Gastrocnemius medialis (tissue), 4 donors: ENCODE measurements around the gene ECHDC3.

ENCODE experiments used
- POLR2A ChIP-seq, 2 donors: fragments of 450-650 bp; IDR thresholded peaks; one replicate each; pipeline ENCODE4 v1.6.1; 2017; ENCODE audit warnings: antibody characterized with exemption in 2 of 2, mild to moderate bottlenecking in 2 of 2, moderate library complexity in 2 of 2
- TF ChIP-seq, protein P1 (sequence below), 5 experiments: fragments of 450-650 bp in 3 of 5; fragments of 200-600 bp in 2 of 5; sonication (generic) in 2 of 5; IDR thresholded peaks in 4 of 5; conservative IDR thresholded peaks in 1 of 5; 1 replicate in 4 of 5; 2 replicates in 1 of 5; pipeline ENCODE4 v1.5.1; 2016 to 2019; ENCODE audit warnings: antibody characterized with exemption in 5 of 5, mild to moderate bottlenecking in 3 of 5, moderate library complexity in 3 of 5

DNA sequence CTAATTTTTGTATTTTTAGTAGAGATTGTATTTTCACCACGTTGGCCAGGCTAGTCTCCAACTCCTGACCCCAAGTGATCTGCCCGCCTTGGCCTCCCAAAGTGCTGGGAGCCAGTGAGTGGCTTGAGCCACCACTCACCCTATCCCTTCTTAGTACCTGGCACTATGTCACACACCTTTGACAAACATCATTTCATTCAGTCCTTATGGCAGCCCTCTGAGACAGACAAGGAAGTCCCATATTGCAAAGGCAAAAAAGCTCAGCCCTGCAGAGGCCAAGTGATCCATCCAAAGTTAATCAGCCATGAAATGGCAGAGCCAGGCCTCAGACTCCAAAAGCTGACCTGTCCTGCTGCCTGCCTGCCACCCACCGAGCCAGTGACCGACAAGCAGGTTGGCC, 39.9 kb upstream of the ECHDC3 start:
- TF ChIP-seq, protein P1, sequence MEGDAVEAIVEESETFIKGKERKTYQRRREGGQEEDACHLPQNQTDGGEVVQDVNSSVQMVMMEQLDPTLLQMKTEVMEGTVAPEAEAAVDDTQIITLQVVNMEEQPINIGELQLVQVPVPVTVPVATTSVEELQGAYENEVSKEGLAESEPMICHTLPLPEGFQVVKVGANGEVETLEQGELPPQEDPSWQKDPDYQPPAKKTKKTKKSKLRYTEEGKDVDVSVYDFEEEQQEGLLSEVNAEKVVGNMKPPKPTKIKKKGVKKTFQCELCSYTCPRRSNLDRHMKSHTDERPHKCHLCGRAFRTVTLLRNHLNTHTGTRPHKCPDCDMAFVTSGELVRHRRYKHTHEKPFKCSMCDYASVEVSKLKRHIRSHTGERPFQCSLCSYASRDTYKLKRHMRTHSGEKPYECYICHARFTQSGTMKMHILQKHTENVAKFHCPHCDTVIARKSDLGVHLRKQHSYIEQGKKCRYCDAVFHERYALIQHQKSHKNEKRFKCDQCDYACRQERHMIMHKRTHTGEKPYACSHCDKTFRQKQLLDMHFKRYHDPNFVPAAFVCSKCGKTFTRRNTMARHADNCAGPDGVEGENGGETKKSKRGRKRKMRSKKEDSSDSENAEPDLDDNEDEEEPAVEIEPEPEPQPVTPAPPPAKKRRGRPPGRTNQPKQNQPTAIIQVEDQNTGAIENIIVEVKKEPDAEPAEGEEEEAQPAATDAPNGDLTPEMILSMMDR (IDR thresholded peaks at IDR 0.05 in 4 of 5, conservative IDR thresholded peaks at IDR 0.05 in 1 of 5) = no peak
- no peak for TF ChIP-seq POLR2A (IDR thresholded peaks at IDR 0.05)
